ENCODE results near the gene SPIN2A. TPM values are rescaled to one million over a fixed set of nuclear protein-coding genes. Genes with fewer than 3 reads are reported as not detected.

The SPIN2A gene
- total and polyA plus RNA-seq, 2 of the 8 experiments (the other 6 are each of a cell fraction or from before 2014, with no cell fraction given), result 3.2 to 4.2 TPM

DNA sequence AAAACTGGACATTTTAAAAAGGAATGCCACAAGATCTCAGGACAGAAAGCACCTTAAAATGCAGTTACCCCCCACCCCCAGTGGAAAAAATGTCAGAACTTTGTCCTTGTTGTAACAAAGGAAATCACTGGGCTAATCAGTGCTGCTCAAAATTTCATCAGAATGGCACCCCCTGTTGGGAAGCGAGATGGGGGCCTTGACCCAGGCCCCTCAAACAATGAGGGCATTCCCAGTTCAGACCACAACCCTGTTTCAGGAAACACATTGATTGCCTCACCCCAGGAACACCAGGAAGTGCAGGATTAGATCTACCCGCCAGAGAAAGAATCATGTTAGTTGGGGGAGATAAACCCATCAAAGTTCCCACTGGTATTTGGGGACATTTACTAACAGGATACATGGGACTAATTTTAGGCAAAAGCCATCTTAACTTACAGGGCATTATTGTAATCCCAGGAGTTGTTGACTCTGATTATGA is 32.2 kb downstream of the SPIN2A start:
- H3K4ac ChIP-seq (replicated peaks; ENCODE audit: insufficient read length, low read depth, low read length), result no peak overlapping the region
- no peaks in the 10 kb centered on the region for H3K23me2 ChIP-seq (ENCODE audit: low read depth, low read length)
- H3K79me2 ChIP-seq (ENCODE audit: control insufficient read depth in 1 of 2, insufficient read depth in 2 of 2, low read length in 2 of 2), result no peaks in the 10 kb centered on the region
- H2AFZ ChIP-seq (ENCODE audit: low read length), result no peak overlapping the region
- H3K27ac ChIP-seq (ENCODE audit: low read depth, low read length), result no peak overlapping the region
- H3K18ac ChIP-seq (ENCODE audit: extremely low read depth, low read length), result no peak overlapping the region
- no peak overlapping the region for H3K23ac ChIP-seq (ENCODE audit: insufficient read length)
- peaks cover 0 to 3% (median 1%) of the 10 kb centered on the region in 4 experiments; a peak in 3 of 8 replicates for H3K36me3 ChIP-seq (ENCODE audit: control insufficient read depth in 2 of 4, insufficient read depth in 4 of 4, low read length in 3 of 4)
- H2BK20ac ChIP-seq (ENCODE audit: low read length), result no peak overlapping the region
- H2BK5ac ChIP-seq (ENCODE audit: low read depth, low read length), result no peak overlapping the region
- H2BK15ac ChIP-seq (ENCODE audit: low read length), result no peak overlapping the region
- no peaks in the 10 kb centered on the region for H4K20me1 ChIP-seq (replicated peaks in 1 of 2; ENCODE audit: control insufficient read depth in 1 of 2, insufficient read depth in 2 of 2, low read length in 2 of 2)
- H3K4me3 ChIP-seq (ENCODE audit: extremely low read depth in 1 of 4, insufficient read depth in 2 of 4, low read depth in 3 of 4, low read length in 4 of 4), result no peak overlapping the region
- no peak overlapping the region for H3K9ac ChIP-seq (replicated peaks in 1 of 4; ENCODE audit: extremely low read depth in 1 of 4, low read depth in 3 of 4, low read length in 3 of 4)
- no peaks in the 10 kb centered on the region for H3K27me3 ChIP-seq (replicated peaks in 1 of 4; ENCODE audit: control insufficient read depth in 3 of 4, extremely low read depth in 1 of 4, insufficient read depth in 3 of 4, low read length in 3 of 4)
- H3K79me1 ChIP-seq (ENCODE audit: low read depth, low read length), result no peaks in the 10 kb centered on the region
- H2BK120ac ChIP-seq (replicated peaks; ENCODE audit: low read depth, low read length), result no peak overlapping the region
- no peak overlapping the region for H3K56ac ChIP-seq (replicated peaks; ENCODE audit: insufficient read length, low read depth, low read length)
- H2AK5ac ChIP-seq (ENCODE audit: low read depth, low read length), result no peak overlapping the region
- 93% methylated on average over 2 of the region's 2 CpGs; no CpG with 5 or more reads in 1 of the 2 experiments for WGBS, 2 experiments (ENCODE audit: extremely low coverage in 1 of 2, insufficient coverage in 1 of 2, insufficient read length in 1 of 2, insufficient replicate concordance in 2 of 2, low coverage in 1 of 2, low lambda C conversion rate in 2 of 2, missing lambda C conversion rate in 1 of 2)
- no peak overlapping the region for H3K4me2 ChIP-seq (ENCODE audit: insufficient read depth in 1 of 2, low read depth in 2 of 2, low read length in 2 of 2)
- no peak overlapping the region for H2BK12ac ChIP-seq (ENCODE audit: low read depth, low read length)
- no peak overlapping the region for H4K8ac ChIP-seq (ENCODE audit: extremely low read depth, insufficient read depth, low read length)
- FAIRE-seq (no peak), DNase-seq (ENCODE audit: low read depth in 1 of 2, low spot score in 2 of 2) (no peak)
- no peaks in the 10 kb centered on the region for H3K9me3 ChIP-seq (ENCODE audit: insufficient read depth in 2 of 2, low read depth in 1 of 2, low read length in 1 of 2)
- no peak overlapping the region for H3K14ac ChIP-seq (ENCODE audit: insufficient read length)
- ChIA-PET POLR2A (ENCODE audit: partially characterized antibody) (interaction anchor here (1.3 kb wide), 2 partner anchors 10 to 16 kb away, joined by 3 to 4 read pairs; partner anchors contain the start of gene SPIN2B), CTCF (ENCODE audit: partially characterized antibody) (no interaction called here)
- H4K5ac ChIP-seq (ENCODE audit: insufficient read length, low read depth, low read length), result no peak overlapping the region
- TF ChIP-seq POU5F1 (IDR thresholded peaks at IDR 0.05; ENCODE audit: low read depth, low read length) (no peak), RBBP5 (IDR thresholded peaks at IDR 0.05; ENCODE audit: borderline replicate concordance, low read depth, low read length) (no peak), TAF7 (optimal IDR thresholded peaks at IDR 0.05; ENCODE audit: borderline replicate concordance, low read depth, low read length) (no peak), ZNF274 (IDR thresholded peaks at IDR 0.05; ENCODE audit: borderline replicate concordance, extremely low read depth, low read length) (no peak), KDM5A (IDR thresholded peaks at IDR 0.05; ENCODE audit: low read length) (no peak), SIN3A (conservative IDR thresholded peaks at IDR 0.05 in 1 of 2, IDR thresholded peaks at IDR 0.05 in 1 of 2; ENCODE audit: low read depth in 1 of 2, low read length in 2 of 2) (no peak), POLR2AphosphoS5 (IDR thresholded peaks at IDR 0.05; ENCODE audit: low read depth, low read length) (no peak), JUN (IDR thresholded peaks at IDR 0.05; ENCODE audit: low read depth, low read length) (no peak), BACH1 (IDR thresholded peaks at IDR 0.05; ENCODE audit: low read length) (no peak)
- TF ChIP-seq, protein P1, sequence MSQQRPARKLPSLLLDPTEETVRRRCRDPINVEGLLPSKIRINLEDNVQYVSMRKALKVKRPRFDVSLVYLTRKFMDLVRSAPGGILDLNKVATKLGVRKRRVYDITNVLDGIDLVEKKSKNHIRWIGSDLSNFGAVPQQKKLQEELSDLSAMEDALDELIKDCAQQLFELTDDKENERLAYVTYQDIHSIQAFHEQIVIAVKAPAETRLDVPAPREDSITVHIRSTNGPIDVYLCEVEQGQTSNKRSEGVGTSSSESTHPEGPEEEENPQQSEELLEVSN (IDR thresholded peaks at IDR 0.05), result no peak
- no peak overlapping the region for H4K91ac ChIP-seq (replicated peaks; ENCODE audit: insufficient read length, low read length)
- 0 out of 7 replicates have a peak, but pooled peaks cover 0 to 2% (median 0%) of the 10 kb centered on the region in 4 experiments for H3K4me1 ChIP-seq (replicated peaks in 1 of 4; ENCODE audit: control insufficient read depth in 3 of 4, insufficient read depth in 4 of 4, low read length in 3 of 4)

Data from H1 (cell line).